Peyer's patch (tissue), 4 donors: ENCODE measurements around the gene CD247. TPM values are rescaled to one million over a fixed set of nuclear protein-coding genes. Genes with fewer than 3 reads are reported as not detected.

Source experiments
- DNase-seq, 3 donors: peaks; one replicate each; pipeline ENCODE4 v3.0.0-alpha.2; 2017 to 2019
- H3K27ac ChIP-seq, 4 donors: fragments of 200-600 bp; sonication (generic); one replicate each; pipeline ENCODE4 v1.5.1; 2016 to 2019
- H3K27me3 ChIP-seq, 2 donors: fragments of 200-600 bp; sonication (generic); one replicate each; pipeline ENCODE4 v1.5.1; 2019
- H3K36me3 ChIP-seq, 3 donors: fragments of 200-600 bp; sonication (generic); one replicate each; pipeline ENCODE4 v1.5.1; 2016 to 2019
- H3K4me1 ChIP-seq, 4 donors: fragments of 200-600 bp; sonication (generic); one replicate each; pipeline ENCODE4 v1.5.1; 2016 to 2019
- H3K4me3 ChIP-seq, 4 donors: fragments of 200-600 bp; sonication (generic); 1 replicate in 3 of 4; 2 replicates in 1 of 4; pipeline ENCODE4 v1.5.1; 2016 to 2019; ENCODE audit warnings: mild to moderate bottlenecking in 1 of 4
- H3K9me3 ChIP-seq, 4 donors: fragments of 200-600 bp; sonication (generic); one replicate each; pipeline ENCODE4 v1.5.1; 2016 to 2019; ENCODE audit warnings: mild to moderate bottlenecking in 1 of 4
- POLR2A ChIP-seq, 2 donors: fragments of 450-650 bp; IDR thresholded peaks; one replicate each; pipeline ENCODE4 v1.5.1; 2017; ENCODE audit warnings: antibody characterized with exemption in 2 of 2, mild to moderate bottlenecking in 2 of 2, moderate library complexity in 2 of 2
- total RNA-seq, 4 donors: library from RNA; depleted of rRNA; stranded (reverse); fragments of >200 nt; gene quantifications; one replicate each; pipeline ENCODE4 v1.1.0, GENCODE V29; 2016
- TF ChIP-seq, protein P1 (sequence below), 6 experiments: fragments of 450-650 bp in 4 of 6; fragments of 200-600 bp in 2 of 6; sonication (generic) in 1 of 6; IDR thresholded peaks; one replicate each; pipeline ENCODE4 v1.5.1; 2017 to 2019; ENCODE audit warnings: antibody characterized with exemption in 6 of 6, mild to moderate bottlenecking in 3 of 6, moderate library complexity in 1 of 6

Gene CD247
- total RNA-seq, 4 donors from 2014 or later = 1.9 to 7.4 (median 3.9) TPM; not detected in 1

- no peak for TF ChIP-seq POLR2A (IDR thresholded peaks at IDR 0.05)
- TF ChIP-seq, protein P1, sequence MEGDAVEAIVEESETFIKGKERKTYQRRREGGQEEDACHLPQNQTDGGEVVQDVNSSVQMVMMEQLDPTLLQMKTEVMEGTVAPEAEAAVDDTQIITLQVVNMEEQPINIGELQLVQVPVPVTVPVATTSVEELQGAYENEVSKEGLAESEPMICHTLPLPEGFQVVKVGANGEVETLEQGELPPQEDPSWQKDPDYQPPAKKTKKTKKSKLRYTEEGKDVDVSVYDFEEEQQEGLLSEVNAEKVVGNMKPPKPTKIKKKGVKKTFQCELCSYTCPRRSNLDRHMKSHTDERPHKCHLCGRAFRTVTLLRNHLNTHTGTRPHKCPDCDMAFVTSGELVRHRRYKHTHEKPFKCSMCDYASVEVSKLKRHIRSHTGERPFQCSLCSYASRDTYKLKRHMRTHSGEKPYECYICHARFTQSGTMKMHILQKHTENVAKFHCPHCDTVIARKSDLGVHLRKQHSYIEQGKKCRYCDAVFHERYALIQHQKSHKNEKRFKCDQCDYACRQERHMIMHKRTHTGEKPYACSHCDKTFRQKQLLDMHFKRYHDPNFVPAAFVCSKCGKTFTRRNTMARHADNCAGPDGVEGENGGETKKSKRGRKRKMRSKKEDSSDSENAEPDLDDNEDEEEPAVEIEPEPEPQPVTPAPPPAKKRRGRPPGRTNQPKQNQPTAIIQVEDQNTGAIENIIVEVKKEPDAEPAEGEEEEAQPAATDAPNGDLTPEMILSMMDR (IDR thresholded peaks at IDR 0.05) = no peak
- H3K4me1 ChIP-seq = peaks cover 0 to 20% (median 4%) of the 10 kb centered on the region in 4 donors
- H3K9me3 ChIP-seq = no peaks in the 10 kb centered on the region
Observed at GRCh38 chr1:167432780-167433179, 85.5 kb downstream of the CD247 start.

GRCh38 chr1:167431909-167432650, 86.2 kb downstream of the CD247 start:
- H3K27me3 ChIP-seq = no peaks in the 10 kb centered on the region
- H3K4me3 ChIP-seq = no peak overlapping the region
- no peaks in the 10 kb centered on the region for H3K9me3 ChIP-seq
- no peak for TF ChIP-seq POLR2A (IDR thresholded peaks at IDR 0.05)
- TF ChIP-seq, protein P1 (IDR thresholded peaks at IDR 0.05) = no peak
- peak in 1 of 3 donors; percentile 37 for DNase-seq
- peaks cover 0 to 20% (median 4%) of the 10 kb centered on the region in 4 donors for H3K4me1 ChIP-seq
- no peaks in the 10 kb centered on the region for H3K36me3 ChIP-seq
- H3K27ac ChIP-seq = peak overlapping the region in 1 of 4 donors; percentile 78

More at GRCh38 chr1:167432780-167433179, 85.5 kb downstream of the CD247 start:
- no peak overlapping the region for H3K4me3 ChIP-seq
- no peaks in the 10 kb centered on the region for H3K27me3 ChIP-seq
- no peaks in the 10 kb centered on the region for H3K36me3 ChIP-seq
- H3K27ac ChIP-seq = peak overlapping the region in 1 of 4 donors; percentile 78
- DNase-seq = peak in 1 of 3 donors; percentile 14

DNA sequence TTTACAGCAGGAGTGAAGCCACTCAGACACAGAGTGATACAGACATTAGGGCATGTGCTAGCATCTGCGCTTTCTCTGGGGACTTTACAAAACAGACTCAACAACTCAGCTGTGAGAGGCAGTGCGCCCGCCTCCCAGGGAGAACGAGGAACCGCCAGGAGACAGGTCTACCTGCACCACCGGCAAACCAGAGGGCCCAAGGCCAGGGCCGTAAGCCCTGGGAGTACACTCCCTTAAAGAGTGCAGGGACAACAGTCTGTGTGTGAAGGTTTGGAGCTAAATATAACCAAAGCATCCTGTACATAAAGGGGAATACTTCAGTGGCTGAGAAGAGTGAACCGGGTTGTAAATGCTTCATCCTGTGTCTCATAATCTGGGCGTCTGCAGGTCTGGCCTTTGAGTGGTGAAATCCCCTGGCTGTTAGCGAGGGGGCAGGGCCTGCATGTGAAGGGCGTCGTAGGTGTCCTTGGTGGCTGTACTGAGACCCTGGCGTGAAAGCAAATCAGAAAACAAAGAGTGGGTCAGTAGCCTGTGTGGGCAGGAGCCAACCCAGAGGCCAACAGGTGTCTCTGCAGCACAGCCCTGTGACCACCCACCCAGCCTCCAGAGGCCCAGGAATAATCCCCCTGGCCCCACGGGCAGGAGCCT, 86.9 kb downstream of the CD247 start:
- Histone ChIP-seq H3K4me3 (no peak overlapping the region), H3K9me3 (no peaks in the 10 kb centered on the region), H3K27me3 (no peaks in the 10 kb centered on the region), H3K36me3 (no peaks in the 10 kb centered on the region), H3K27ac (peak overlapping the region in 1 of 4 donors; percentile 78), H3K4me1 (peaks cover 0 to 20% (median 4%) of the 10 kb centered on the region in 4 donors)
- DNase-seq = peak in 1 of 3 donors; percentile 40
- TF ChIP-seq, protein P1 (IDR thresholded peaks at IDR 0.05) = no peak
- no peak for TF ChIP-seq POLR2A (IDR thresholded peaks at IDR 0.05)

DNA sequence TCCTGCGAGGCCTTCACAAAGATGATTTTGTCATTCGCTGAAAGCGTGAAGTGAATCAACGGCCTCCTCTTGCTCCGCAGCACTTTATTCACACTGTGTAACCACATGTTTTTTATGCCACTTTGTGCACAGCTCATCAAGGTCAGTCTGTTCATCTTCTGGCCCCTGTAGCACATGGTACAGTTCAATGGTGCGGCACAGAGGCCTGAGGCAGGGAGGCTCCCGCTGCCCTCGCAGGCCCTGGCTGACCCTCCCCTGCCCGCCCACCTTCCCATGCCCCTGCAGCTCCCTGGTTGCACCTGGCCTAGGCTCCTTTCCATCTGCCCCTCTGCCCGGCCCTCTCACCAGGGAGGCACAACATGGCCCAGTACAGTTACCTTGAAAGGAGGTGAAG, 87.5 kb downstream of the CD247 start:
- no peak for DNase-seq
- Histone ChIP-seq H3K4me3 (no peak overlapping the region), H3K27me3 (no peaks in the 10 kb centered on the region), H3K9me3 (no peaks in the 10 kb centered on the region), H3K36me3 (no peaks in the 10 kb centered on the region), H3K4me1 (peaks cover 0 to 20% (median 4%) of the 10 kb centered on the region in 4 donors), H3K27ac (peak overlapping the region in 1 of 4 donors; percentile 78)
- TF ChIP-seq, protein P1 (IDR thresholded peaks at IDR 0.05) = no peak
- no peak for TF ChIP-seq POLR2A (IDR thresholded peaks at IDR 0.05)

DNA sequence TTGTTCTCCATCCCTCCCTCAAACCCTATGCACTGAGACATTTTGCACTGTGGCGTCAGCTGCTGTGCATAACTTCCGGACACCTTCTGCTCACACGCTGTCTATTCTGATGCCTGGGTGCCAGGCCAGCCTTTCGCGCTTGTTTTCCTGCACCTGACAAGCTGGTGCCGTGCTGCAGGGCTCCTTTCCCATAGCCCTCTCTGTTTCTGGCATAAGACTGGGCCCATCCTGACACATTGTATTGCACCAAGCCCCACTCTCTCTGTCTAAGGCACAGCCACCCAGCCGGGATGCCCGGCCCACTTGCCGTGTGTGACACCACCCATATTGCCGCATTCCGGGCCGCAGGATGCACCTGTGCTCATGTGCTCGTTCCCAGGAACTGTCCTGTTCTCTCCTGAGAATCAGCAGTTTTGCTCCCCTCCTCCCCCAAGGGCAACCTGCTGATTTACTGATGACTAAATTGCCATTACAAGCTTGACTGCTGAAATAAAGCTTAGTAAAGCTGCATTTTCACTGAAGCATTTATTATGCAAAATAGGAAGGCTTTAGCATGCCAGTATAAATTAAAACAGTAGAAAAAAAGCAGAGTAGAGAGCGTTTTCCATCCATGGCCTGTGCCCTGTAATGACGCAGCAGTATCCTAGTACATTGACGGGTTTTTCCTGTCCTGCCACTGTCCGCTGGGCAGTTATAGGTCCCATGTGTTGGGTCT, 88.0 kb downstream of the CD247 start:
- TF ChIP-seq, protein P1 (IDR thresholded peaks at IDR 0.05) = no peak
- no peak for TF ChIP-seq POLR2A (IDR thresholded peaks at IDR 0.05)
- Histone ChIP-seq H3K36me3 (no peaks in the 10 kb centered on the region), H3K27ac (peak overlapping the region in 1 of 4 donors; percentile 78), H3K4me1 (peaks cover 0 to 20% (median 4%) of the 10 kb centered on the region in 4 donors), H3K4me3 (peak overlapping the region in 1 of 4 donors; percentile 18), H3K9me3 (no peaks in the 10 kb centered on the region), H3K27me3 (no peaks in the 10 kb centered on the region)
- peak in 2 of 3 donors; percentile 62 to 68 for DNase-seq
